GM18858 (cell line): ENCODE results near the gene TRIM28.
"Not testable (repeated sequence)": the region's sequence is repeated elsewhere in the genome, so short reads cannot be mapped to it uniquely, and the experiment has no call there.

Source experiments
- ATAC-seq: cut with Tn5 transposase; IDR thresholded peaks from one replicate; pipeline ENCODE4 v1.9.1; 2021; ENCODE audit not compliant: unreplicated experiment

TRIM28 gene

GRCh38 chr19:58543826-58544590 lies at the start of gene TRIM28:
TRIM28 (plus strand) TSS chr19:58544064; CDS start chr19:58544758, 694 bp downstream.
- peak; percentile 62 for ATAC-seq

- ATAC-seq = no peak
Observed at GRCh38 chr19:58497634-58498170, 46.2 kb upstream of the TRIM28 start.

GRCh38 chr19:58498316-58499020 lies 45.4 kb upstream of the TRIM28 start:
- ATAC-seq = no peak

- ATAC-seq = peak; percentile 75
Observed at GRCh38 chr19:58499021-58499927, 44.6 kb upstream of the TRIM28 start.

GRCh38 chr19:58500242-58500641 lies 43.6 kb upstream of the TRIM28 start:
- ATAC-seq = no peak

- ATAC-seq = not testable (repeated sequence)
Observed at GRCh38 chr19:58507602-58508223, 36.2 kb upstream of the TRIM28 start.

- no peak for ATAC-seq
Observed at GRCh38 chr19:58509731-58510083, 34.2 kb upstream of the TRIM28 start.

- no peak for ATAC-seq
Observed at GRCh38 chr19:58510084-58510862, 33.6 kb upstream of the TRIM28 start.

GRCh38 chr19:58511353-58512208 lies 32.3 kb upstream of the TRIM28 start, which contains the start of gene SLC27A5:
SLC27A5 (minus strand) TSS chr19:58511992; CDS start chr19:58511955, 37 bp downstream.
- ATAC-seq = no peak

GRCh38 chr19:58513213-58513693 lies 30.6 kb upstream of the TRIM28 start:
- no peak for ATAC-seq

GRCh38 chr19:58513694-58514563 lies 29.9 kb upstream of the TRIM28 start:
- peak; percentile 61 for ATAC-seq

- no peak for ATAC-seq
Observed at GRCh38 chr19:58514564-58515022, 29.3 kb upstream of the TRIM28 start.

GRCh38 chr19:58515259-58515658 lies 28.6 kb upstream of the TRIM28 start:
- ATAC-seq = no peak

GRCh38 chr19:58516246-58516836 lies 27.5 kb upstream of the TRIM28 start:
- ATAC-seq = no peak

- ATAC-seq = no peak
Observed at GRCh38 chr19:58516964-58517833, 26.7 kb upstream of the TRIM28 start.
